NCI-H345 treated with DMSO at 0.1 percent for 48 hours (cell line): ENCODE measurements around the gene KY.

Experiments used
- DNase-seq: peaks from one replicate; lab custom pipeline; 2025; ENCODE audit not compliant: unreplicated experiment; lab: John Stamatoyannopoulos, UW

Gene KY

DNA sequence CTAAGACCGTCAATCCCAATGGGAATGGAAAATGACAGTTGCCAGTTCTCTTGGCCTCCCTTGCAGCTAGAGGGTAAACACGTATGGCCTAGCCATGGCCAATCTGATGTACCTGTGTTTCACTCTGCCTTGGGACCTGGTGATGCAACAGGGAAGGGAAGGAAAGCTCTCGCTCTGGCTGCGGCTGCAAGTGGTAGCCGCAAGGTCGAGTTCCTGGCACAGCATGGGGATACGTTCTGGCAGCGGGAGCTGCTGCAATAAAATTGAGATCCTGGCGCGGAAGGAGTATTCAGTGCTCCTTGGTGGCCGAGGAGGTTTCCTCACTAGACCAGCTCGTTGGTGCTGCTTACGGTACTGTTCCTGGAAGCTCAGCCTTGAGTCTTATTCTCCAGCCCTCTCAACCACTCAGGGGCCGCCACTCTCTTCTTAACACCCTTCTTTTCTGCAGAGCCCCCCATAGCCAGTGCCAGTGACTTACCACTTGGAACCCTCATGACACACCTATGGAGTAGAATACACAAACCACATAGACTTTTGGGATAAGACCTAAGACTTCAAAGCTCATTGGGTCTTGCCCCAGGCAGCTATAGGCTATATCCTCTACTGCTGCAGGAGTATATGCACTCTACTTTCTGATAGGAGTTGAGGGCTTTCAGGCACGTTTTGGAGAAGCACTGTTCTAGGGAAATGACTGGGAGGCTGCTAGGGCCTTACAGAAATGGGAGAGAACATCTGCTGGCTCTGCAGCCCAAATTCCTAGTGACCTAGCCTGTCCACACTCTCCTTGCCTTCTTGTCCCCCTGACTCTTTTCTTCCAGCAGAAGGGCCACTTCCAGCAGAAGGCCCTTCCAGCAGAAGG is 2.7 kb downstream of the KY start:
- DNase-seq = no peak

DNA sequence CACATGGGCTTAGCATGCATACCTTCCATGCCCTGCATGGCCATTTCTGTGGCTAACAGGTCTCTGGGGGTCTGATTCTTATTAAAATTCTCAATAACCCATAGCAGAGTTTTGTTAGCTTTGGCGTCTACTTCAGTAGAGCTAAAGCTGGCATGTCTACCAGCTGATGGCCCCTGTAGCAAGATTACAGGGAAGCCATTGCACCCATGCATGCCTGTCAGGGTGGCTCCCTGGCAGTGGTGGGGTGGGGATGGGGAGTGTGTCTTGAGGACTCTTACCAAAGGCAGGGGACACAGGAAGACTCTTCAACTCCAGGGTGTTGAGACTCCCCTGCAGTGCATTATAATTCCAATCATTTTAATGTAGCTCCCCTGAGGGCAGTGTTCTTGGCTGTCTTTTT is 4.7 kb downstream of the KY start:
- DNase-seq = no peak

DNA sequence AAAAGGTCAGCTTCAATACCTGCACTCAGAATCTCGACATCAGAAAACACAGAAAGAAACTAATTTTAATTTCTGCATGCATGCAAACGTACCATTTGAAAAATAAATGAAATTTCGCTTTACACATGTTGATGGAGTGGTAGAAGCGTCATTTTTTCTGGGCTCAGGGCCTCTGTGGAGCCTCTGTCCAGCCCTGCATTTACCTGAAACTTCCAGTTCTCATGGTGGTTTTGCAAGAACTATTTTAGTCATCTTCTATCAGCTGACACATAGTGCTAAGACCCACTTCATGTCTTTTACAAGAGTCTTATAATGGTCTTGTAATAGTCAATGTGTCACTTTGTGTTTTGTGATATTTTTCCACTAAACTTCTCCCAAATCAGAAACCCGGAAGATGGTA is 5.3 kb downstream of the KY start:
- no peak for DNase-seq

DNA sequence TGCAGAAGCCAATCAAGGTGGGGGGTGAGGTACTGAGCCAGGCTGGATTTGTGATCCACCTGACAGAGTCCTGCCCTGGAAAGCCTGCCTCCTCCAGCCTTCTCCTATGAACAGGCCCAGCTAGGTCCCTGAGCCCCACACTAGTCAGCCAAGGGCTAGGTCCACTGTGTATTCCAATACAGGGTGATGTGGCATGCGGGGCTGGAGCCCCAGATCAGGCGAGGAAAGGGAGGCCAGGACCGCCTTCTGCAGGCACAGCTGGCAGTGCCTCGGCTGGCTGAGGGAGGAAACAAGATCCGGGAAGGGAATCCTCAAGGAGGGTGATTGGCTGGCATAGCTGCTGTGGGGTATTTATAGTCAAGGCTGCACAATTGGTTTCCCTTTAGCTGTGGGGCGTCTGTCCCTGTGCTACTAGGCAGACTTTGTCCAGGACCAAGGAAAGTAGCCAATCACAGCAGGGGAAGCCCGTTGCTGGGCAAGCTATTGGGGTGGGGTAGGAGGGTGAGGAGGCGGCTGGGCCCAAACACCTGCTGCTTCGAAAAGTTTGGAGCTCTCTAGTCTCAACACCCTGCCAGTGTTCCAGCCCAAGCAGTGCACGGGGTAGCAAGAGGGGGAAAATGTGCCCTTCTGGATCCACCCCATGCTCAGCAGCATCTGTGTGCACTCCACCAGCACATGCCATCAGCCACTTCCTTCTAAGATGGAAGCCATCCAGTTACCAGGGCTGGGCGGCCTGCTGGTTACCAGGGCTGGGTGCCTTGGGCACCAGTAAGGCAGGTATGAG is 5.9 kb downstream of the KY start:
- DNase-seq = no peak

DNA sequence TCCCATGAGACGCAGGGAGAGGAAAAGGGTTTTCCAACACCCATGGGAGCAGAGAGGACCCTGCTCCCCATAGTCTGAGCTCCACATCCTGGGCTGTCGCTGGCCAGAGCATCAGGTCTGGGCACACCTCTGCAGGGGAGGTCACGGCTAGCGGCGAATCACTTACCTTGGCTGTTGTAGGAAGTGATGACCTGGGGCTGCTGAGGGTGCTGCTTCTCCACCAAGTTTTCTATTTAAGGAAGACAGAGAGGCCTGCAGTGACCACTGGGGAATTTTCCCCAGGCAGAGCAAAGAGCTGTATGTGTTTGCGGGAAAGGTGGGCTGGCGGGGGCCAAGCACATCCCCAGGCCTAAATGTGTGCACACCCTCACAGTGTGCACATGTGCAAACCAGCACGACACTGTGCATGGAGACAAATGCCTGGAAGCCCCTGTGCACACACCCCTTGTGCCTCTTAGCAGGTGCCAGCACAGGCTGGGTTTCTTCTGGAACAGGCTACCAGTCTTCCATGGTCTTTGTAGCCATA is 7.6 kb downstream of the KY start:
- DNase-seq = no peak

DNA sequence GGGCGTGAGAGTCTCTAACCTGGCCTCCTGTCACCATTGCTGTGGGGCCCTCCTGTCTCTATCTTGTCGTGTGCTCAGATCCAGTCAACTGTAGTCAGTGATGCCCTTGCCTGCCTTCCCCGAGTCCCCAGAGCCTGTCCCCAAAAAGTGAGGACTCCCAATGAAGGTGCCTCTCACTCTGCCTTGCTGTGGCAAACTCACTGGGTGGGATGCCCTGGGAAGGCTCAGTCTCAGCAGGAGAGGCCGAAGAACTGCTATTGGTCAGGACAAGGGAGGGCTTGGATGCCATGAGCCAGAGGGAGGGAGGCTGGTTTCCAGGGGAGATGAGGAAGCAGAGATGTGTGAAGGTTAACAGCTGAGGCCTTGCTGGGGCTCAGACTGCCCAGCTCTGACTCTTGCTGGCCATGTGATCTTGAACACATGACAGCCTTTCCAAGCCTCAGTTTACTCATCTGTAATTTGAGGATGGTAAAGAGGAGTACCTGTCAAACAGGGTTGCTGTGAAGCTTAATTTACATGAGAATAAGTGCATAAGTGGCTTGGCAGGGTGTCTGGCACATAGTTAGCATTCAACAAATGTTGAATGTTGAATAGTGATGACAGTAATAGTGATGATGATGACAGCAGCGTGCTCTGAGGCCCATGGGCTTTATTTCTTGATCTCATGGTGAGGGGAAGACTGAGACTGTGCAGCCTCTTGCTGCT is 8.2 kb downstream of the KY start:
- no peak for DNase-seq

DNA sequence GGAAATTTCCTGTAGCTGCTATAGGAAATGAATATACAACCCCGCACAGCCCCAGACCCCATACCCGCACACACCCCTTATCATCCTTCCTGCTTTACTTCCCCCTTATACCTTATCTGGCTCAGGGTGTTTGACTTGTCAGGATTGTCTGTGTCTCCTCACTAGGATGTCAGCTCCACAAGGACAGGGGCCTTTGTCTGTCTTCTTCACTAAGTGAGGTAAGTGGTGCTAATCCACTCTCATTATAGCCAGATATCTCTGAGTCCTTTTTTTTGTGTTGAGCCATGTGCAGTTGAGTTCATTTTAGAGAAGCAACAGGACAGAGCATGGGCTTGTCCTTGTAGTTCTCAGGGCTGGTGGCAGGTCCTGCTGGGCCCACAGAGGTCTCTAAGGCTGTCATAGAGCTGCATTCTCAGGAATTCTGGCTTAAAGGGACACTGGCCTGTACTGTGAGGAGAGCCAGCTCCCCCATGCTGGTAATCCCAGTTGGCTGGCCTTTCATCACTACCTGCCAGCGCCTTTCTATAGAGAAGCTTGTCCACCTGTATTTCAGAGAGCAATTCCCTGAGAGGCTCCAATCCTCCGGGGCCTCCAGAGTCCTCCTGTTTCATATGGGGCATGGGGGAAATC is 9.0 kb downstream of the KY start:
- no peak for DNase-seq

DNA sequence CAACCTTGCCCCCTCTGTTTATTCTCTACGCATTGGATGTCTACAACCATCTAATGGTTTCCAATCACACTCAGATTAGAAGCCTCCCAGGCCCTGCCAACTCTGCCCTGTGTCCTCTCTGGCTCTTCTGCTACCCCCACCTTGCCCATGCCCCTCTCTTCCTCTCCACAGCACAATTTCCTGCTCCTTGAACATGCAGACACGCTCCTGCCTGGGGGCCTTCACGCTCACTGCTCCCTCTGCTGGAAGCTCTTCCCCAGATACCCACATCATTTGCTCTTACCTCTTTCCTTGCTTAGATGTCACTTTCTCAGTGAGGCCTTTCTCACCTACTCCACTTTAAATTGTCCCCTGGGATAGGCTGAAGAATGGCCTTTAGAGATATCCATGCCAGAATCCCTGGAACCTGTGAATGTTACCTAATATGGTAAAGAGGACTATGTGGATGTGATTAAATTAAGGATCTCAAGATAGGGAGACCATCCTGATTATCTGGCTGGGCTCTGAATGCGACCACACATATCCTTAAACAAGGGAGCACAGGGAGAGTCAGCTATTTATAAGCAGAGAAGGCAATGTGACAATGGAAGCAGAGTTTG is 9.9 kb downstream of the KY start:
- DNase-seq = no peak

DNA sequence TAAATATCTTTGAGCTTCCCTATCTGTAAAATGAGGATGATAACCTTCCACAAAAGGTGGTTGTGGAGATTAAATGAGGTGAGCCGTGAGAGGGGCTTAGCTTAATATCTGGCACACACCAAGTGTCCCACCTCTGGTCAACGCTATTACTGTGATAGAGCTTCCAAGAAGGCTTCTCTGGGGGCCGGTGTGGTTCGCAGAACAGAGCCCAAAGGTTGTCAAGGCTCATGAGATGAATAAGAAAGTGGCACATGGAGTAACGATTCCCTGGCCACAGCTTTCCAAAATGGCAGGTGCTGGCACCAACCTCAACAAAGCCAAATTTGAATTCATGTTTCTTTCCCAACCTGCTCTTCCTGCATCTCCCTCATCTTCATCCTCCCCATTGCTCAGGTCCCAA is 10.4 kb downstream of the KY start:
- no peak for DNase-seq

DNA sequence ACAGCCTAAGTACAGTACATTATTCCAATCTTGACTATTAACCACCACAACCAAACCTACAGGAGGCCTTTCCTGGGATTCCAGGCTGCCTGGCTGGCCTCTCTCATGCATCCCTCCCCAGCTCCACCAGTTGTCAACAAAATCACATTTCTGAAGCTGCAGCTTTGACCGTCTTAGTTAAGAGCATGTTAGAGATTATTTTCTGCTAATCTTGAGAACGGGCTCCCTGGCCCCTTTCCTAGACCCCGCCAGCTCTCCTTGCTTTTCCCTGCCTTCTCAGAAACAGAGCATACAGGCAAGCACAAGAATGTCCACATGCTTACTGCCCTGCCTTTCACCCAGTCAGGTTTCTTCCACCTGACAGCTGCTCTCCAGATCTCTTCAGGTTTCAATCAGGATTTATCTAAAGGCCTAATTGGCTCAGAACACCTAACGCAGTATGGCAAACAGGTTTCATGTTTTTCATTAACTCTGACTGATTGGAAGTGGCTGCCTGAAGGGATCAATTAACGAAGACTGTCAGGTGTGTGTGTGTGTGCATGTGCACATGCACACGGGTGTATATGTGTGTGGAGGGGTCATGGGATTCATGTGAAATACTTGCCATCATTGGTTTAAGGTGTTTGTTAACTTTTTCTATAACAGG is 12.3 kb downstream of the KY start:
- no peak for DNase-seq

DNA sequence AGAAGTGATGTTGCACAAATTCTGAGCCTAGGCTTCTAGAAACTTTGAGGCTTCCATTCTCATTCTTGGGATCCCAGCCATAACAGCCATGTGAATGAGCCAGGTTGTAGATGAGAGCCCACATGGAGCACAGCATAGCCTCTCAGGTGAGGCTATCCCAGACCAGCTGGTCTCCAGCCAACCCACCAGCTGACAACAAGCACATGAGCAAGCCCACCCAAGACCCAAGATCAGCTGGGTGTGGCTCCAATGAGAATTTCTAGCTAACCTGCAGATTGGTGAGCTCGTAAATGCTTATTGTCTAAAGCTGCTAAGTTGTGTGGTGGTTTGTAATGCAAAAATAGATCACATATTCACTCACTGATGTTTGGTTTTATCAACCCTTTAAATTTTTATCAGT is 14.4 kb downstream of the KY start:
- no peak for DNase-seq

DNA sequence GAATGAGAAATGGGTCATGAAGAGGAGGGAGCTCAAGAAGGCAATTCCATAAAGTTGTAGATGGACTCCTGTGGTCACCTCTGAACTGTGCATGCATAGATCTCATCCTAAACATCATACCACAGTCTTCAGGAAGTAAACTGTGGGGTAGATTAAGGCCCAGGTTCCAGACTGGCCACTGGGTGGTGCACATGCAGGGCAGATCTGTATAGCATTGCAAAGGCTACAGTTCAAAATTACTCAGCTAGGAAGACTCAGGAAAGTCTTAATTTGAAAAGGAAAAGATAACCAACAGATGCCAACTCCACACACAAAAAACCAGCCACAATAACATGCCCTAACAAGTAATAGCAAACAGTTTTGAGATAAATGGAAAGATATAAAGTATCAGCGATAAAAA is 20.3 kb downstream of the KY start:
- no peak for DNase-seq

DNA sequence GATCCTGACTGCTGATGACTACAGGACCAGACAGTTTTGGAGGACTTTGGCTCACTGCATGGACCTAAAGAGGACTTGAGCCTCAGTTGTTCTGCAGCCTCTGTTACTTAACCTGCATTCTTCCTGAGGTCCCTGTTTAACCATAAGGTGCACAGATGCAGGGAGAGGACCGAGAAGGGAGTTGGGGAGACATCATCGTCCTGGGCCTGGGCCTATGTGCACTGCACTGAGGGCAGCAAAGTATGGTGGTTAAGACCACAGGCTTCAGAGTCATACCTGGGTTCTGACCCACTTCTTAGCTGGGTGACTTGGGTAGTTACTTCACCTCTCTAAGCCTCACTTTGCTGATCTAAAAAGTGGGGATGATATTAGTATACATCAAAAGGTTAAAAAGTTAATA is 21.9 kb downstream of the KY start:
- no peak for DNase-seq

DNA sequence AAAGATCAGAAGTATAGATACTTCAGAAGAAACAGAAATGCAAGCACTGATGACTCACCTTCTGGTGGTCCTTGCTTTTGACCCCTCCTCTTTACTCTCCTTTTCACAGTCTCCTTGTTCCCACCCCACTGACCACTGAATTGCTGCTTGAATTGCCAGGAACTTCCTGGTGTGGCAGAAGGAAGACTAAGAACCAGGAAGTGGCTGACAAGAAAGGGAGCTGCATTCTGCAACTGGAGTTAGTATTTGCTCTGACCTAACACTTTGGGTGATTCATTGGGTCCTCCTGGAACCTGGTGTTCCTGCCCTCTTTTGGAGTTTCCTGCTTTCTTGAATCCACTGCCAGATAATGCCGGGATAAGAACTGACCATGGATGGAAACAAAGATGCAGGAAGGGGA is 23.0 kb downstream of the KY start:
- DNase-seq = no peak

DNA sequence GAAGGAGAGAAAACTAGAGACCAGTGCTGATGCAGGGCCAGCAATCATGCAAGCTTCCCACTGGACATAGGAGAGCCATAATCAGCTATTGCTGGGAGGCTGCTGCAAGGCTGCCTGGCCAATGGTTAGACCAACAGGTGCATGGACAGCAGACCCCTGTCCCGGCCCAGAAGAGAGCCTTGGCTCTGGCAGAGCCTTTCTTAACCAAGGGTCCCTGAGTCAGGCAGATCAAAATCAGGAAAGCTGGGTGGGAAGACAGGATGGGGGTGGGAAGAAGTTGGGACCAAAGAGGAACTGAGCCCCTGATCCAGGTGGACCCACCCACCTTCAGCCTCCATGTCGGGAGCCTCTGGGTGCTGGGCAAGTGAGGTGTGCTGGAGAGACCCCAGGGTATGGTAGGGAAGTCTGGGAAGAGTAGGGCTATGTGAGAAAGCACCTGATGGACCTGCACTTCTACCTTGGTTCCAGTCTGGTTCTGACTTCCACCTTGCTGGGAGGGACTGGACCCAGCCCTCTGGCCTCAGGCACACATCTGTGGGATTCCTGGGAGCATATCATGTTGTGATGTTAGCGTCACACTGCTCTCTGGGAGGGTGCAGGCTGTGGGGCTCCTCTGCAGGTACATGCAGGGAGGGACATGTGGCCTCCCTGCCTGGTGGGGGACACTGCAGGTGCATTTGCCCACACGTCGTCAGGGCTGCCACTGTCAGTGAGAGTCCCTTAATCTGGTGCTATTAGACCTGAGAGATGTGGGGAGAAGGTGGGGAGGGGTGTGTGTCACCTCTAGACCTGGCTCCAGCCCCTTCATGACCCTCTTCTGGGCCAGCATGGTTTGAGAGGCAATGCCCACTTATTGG is 24.7 kb downstream of the KY start:
- DNase-seq = no peak

DNA sequence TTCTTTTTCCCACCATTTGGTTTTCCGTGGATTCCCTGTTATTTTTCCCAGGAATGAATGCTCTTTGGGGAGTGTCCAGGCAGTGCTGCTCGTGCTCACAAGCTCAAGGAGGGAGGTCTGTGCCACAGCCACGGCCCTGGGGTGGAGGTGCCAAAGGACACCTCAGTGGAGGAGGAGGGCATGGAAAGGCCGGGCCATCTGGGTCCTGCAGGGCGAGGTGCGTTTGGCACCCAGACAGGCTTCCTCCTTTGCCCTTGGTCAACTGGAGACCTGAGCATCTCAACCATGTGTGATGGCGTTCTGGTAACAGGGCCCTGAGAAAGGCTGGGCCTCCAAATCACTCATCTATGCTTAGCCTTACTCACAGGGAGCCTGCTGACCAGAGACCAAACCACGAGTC is 25.4 kb downstream of the KY start:
- DNase-seq = no peak

DNA sequence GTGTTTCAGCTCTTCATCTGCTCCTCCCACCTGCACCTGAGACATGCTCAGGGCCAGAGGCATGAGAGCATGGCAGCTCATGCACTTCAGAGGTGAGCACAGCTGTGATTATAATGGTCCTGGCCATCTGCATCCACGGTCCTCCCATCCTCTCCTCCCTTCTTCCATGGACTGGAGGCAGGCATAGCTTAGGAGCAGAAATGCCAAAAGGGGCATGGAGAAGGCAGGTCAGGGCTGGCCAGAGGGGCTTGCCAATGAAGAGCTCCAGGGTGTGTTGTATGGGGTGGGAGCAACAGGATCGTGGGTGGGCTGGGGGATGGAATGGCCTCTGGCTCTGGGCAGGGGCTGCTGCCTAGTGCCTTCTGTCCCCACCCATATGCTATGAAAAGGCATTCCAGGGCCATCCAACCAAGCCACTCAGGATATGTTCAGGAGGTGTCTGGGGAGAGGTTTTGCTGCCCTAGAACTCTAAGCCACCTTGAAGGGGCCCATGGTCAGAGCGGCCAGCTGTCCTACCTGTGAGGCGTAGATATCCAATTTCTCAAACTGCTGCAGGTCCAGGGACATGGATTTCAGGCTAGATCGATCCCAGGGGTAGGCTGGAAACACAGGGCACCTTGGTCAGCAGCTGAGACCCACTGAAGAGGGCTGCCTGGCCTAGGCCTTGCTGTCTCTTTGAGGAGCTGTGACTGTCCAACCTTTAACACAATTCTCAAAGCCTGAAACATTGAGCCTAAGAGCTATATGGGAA is 26.1 kb downstream of the KY start:
- DNase-seq = no peak

DNA sequence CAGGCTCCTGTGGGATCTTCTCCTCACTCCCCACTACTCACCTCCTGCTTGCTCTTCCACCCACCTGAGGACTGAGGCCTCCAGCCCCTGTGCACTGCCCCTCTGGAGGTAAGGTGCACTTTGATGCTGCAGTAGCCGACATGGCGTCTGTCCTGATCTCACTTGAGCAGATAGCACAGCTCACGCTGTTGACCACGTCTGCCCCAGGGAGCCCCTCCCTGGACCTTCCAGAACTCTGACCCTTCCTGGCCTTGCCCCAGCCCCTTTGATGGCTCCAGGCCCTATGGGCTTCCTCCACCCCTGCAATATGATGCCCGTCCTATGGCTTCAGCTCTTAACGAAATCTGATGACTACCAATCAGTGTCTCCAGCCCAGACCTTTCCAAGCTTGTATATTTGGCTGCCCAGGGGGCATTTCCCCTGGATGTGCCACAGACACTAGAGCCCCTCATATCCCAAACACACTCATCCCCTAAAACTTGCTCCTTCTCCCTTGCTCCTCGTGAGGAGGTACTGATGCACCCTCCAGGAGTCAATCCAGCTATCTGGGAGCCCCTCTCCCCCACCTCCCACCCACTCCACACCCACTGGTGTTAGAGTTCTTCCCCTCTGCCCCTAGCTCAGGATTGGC is 27.1 kb downstream of the KY start:
- DNase-seq = no peak
